ENCODE data around the gene LMBR1. TPM values are rescaled to one million over a fixed set of nuclear protein-coding genes. Genes with fewer than 3 reads are reported as not detected.

Gene LMBR1
- total RNA-seq, 2 experiments from 2014 or later, result 47.5 to 50.4 TPM

DNA sequence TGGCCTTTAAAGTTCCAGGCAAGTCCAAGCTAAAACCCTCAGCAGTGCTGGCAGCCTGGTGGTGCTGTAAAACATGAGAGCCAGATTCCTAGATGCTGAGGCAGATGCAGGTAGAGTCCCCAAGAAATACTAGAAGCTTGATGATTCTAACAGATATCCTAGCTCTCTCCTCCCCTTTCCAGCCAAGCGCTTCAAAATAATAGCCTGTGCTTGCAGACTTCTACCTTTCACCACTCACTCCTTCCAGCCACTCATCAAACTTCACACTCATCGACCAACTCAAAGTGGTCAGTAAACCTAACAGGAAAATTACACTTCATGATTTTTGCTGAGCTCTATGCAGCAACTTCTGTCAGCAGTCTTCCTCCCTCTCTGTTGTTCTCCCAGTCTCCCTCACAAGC lies 50.2 kb downstream of the LMBR1 start:
- Mint-ChIP-seq H3K4me3 (no peak overlapping the region), H3K27ac (no peak overlapping the region), H3K9me3 (no peaks in the 10 kb centered on the region), H3K27me3 (no peaks in the 10 kb centered on the region), H3K36me3 (peaks cover 9% of the 10 kb centered on the region), H3K4me1 (peaks cover 18% of the 10 kb centered on the region)
- DNase-seq, result no peak

DNA sequence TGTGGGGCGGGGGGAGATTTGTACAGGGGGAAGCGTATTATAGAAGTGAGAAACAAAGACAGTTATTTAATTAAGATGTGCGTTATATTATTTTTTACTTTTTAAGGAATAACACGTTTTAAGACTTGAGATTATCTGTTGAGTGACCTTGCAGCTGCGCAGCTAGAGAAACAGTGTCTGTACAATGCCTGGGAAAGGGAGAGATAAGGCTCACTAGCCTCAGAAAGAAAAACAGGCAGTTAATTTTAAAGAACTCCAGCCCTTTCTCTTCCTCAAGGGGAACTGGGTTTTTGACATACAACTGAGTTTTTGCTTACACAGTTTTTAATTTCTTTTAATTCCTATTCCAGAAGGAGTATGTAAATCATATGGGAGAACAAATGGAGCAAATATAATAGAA lies 50.7 kb downstream of the LMBR1 start:
- Mint-ChIP-seq H3K4me3 (no peak overlapping the region), H3K27ac (no peak overlapping the region), H3K4me1 (peaks cover 14% of the 10 kb centered on the region), H3K36me3 (peaks cover 9% of the 10 kb centered on the region), H3K9me3 (no peaks in the 10 kb centered on the region), H3K27me3 (no peaks in the 10 kb centered on the region)
- DNase-seq, result no peak

DNA sequence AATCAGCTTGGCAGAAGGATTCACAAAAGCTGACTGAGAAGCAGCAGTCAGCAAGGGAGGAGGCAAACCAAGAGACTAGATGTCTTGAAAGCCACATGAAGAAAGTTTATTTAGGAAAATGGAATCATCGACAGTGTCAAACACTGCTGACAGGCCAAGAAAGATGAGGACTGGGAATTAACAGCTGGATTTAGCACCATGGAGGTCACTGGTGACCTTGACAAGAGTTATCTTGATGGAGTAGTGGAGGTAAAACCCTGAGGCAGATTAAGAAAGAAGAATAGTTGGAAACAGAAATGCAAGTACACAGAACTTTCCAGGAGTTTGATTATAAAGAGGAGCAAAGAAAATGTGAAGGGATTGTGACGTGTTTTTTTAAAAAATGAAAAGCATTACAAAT lies 51.5 kb downstream of the LMBR1 start:
- no peak for DNase-seq
- H3K36me3 Mint-ChIP-seq, result peaks cover 9% of the 10 kb centered on the region
- no peaks in the 10 kb centered on the region for H3K9me3 Mint-ChIP-seq
- H3K27me3 Mint-ChIP-seq, result no peaks in the 10 kb centered on the region
- H3K4me1 Mint-ChIP-seq, result peaks cover 7% of the 10 kb centered on the region
- H3K27ac Mint-ChIP-seq, result no peak overlapping the region
- H3K4me3 Mint-ChIP-seq, result no peak overlapping the region

DNA sequence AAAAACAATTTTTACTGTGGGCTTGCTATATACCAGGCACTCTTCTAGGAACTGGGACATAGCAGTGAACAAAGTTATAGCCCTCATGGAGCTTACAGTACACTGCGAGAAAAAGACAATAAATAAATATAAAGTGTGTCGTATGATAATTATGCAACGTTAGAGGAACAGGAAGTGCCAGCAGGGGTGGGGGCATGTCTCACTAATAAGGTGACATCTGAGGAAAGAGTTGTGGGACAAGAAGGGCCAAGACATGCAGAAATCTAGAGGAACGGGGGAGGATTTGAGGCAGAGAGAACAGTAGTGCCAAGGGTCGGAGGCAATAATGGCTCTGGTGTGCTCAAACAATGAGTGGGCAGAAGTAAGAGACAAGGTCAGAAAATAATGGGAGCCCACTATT lies 52.8 kb downstream of the LMBR1 start:
- no peaks in the 10 kb centered on the region for H3K9me3 Mint-ChIP-seq
- peaks cover 12% of the 10 kb centered on the region for H3K36me3 Mint-ChIP-seq
- H3K27ac Mint-ChIP-seq, result no peak overlapping the region
- no peak for DNase-seq
- H3K4me3 Mint-ChIP-seq, result no peak overlapping the region
- no peaks in the 10 kb centered on the region for H3K4me1 Mint-ChIP-seq
- no peaks in the 10 kb centered on the region for H3K27me3 Mint-ChIP-seq

DNA sequence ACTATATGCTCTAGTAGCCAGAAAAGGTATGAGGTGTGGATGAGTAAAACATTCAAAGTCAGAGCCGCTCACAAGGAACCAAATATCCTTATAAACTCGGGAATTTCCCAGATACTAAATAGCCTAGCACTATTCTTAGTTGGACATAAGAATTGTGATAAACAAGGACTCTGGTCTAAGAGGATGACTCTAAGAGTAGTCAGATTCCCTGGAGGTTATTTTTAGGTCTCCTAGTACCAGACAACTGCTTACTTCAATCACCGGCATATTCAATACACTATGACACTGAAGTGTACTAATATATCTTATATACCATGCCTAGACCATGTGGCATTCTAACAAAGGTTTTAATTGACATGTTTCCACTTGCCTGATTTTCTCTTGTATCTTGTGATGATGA lies 56.5 kb downstream of the LMBR1 start:
- DNase-seq, result no peak
- H3K4me3 Mint-ChIP-seq, result no peak overlapping the region
- no peaks in the 10 kb centered on the region for H3K4me1 Mint-ChIP-seq
- H3K36me3 Mint-ChIP-seq, result peaks cover 15% of the 10 kb centered on the region
- no peaks in the 10 kb centered on the region for H3K27me3 Mint-ChIP-seq
- H3K27ac Mint-ChIP-seq, result no peak overlapping the region
- H3K9me3 Mint-ChIP-seq, result no peaks in the 10 kb centered on the region

DNA sequence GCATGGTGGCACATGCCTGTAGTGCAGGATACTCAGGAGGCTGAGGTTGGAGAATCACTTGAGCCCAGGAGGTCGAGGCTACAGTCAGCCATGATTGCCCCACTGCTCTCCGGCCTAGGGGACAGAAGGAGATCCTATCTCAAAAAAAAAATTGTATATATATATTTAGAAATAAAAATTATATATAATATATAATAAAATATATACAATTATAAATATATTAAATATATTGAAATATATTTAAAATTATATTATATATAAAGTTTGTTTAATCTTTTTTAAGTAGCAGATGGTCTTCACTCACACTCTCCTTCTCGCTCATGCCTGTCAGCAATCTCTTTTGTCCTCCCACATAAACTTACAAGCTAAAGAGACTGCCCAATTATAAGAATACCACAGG lies 58.5 kb downstream of the LMBR1 start:
- H3K4me3 Mint-ChIP-seq, result no peak overlapping the region
- no peak overlapping the region for H3K27ac Mint-ChIP-seq
- no peaks in the 10 kb centered on the region for H3K27me3 Mint-ChIP-seq
- no peaks in the 10 kb centered on the region for H3K9me3 Mint-ChIP-seq
- H3K4me1 Mint-ChIP-seq, result no peaks in the 10 kb centered on the region
- peaks cover 11% of the 10 kb centered on the region for H3K36me3 Mint-ChIP-seq
- DNase-seq, result no peak

DNA sequence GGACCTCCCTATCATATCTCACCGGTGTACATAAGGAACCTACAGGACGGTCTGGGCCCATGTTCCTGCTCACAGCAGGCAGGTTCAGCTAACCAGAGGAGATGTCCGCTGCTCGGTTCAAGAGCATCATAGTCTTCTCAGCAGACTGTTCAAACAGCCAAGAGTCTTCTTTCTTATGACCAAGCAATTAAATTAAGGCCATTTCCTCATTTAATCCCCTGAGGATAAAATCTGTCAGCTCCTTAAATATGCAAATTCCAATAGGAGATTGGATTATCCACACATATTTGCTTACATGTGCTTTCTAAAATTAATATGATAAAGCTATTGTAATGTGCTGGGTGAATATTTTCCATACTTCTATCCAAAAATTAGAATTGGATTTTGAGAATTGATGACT lies 59.7 kb downstream of the LMBR1 start:
- Mint-ChIP-seq H3K36me3 (peaks cover 6% of the 10 kb centered on the region), H3K27ac (no peak overlapping the region)

DNA sequence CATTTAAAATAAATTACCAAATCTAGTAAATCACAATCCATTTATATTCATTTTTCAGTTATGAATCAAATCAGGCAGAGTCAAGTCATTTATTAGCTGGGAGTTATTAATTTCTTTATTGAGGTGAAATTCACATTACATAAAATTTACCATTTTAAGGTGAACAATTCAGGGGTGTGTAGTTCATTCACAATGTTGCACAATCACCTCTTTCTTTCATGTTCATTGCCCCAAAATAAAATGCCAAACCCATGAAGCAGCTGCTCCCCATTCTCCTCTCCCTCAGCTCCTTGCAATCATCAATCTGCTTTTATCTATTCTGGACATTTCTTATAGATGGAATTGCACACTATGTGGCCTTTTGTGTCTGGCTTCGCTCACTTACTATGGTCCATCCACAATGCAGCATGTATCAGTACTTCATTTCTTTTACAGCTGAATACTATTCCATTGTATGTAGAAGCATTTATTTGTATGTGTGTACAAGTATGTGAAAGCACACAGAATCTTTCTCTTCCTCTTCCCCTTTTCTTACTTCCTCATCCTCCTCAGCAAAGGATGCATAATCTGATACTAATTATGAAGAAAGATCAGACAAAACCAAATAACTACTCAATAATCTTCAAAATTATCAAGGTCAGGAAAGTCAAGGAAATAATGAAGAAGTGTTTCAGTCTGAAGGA lies 60.6 kb downstream of the LMBR1 start:
- Mint-ChIP-seq H3K36me3 (peaks cover 6% of the 10 kb centered on the region), H3K27ac (no peak overlapping the region), H3K27me3 (no peaks in the 10 kb centered on the region), H3K9me3 (no peaks in the 10 kb centered on the region), H3K4me3 (no peak overlapping the region), H3K4me1 (no peaks in the 10 kb centered on the region)
- DNase-seq, result no peak

More for the DNA sequence above, 59.7 kb downstream of the LMBR1 start:
- H3K9me3 Mint-ChIP-seq, result no peaks in the 10 kb centered on the region
- no peak for DNase-seq
- H3K4me1 Mint-ChIP-seq, result no peaks in the 10 kb centered on the region
- H3K4me3 Mint-ChIP-seq, result no peak overlapping the region
- H3K27me3 Mint-ChIP-seq, result no peaks in the 10 kb centered on the region

DNA sequence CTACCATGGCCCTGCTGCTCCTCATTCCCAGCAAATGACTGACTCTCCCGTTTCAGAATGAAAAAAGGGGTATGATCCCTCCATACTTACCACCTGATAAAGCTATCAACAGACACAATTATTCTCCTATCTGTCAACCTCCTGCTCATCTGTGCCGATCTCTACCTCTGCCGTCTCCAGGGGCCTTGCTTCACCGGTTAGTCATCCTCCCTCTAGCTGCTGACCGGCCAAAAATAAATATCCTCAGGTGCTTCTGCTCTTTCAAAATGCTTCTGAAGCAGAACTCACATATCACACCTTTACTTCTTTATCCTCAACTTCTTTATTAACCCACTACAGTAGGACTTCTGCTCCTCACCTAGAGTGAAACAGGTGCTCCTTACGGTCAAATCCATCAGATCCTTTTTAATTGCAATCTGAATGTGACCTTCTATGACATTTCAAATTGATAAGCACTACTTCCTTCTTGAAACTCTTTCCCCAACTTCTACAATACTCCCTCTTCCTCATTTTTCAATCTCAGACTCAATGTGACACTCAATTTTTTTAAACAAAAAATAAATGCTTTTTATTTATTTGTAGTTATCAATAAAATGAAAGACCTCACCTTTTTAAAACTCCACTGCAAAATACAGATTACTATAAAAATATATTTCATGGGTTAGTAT lies 63.2 kb downstream of the LMBR1 start:
- Mint-ChIP-seq H3K27me3 (no peaks in the 10 kb centered on the region), H3K27ac (no peak overlapping the region), H3K9me3 (no peaks in the 10 kb centered on the region), H3K36me3 (peaks cover 5% of the 10 kb centered on the region), H3K4me1 (no peaks in the 10 kb centered on the region), H3K4me3 (no peak overlapping the region)
- DNase-seq, result no peak

DNA sequence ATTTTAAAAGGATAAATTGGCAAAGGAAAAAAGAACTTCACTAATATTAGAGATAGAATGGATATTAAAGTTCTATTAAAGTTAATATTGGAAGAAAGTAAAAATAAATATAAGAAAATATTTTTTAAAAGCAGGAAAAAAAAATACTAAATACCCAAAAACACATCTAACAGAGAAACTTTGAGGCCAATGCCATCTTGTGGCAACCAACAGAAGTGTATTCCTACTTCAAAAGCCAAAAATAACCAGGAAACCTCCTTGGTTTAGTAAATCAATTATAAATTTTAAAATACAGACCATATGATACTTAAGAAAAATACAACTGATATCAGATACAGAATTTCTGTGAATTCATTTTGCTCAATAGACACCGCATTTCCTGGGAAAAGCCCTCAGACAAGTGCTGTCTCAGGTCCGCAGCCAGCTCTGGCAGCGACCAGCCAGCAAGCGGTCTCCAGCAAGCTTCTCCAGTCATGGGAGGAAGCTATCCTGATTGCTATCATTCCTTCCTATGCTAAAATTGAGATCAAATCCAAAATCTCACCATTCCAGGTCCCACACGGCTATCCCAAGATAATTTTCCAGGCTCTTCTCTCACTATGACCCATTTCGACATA lies 65.3 kb downstream of the LMBR1 start:
- H3K4me1 Mint-ChIP-seq, result no peaks in the 10 kb centered on the region
- H3K27ac Mint-ChIP-seq, result no peak overlapping the region
- peaks cover 2% of the 10 kb centered on the region for H3K36me3 Mint-ChIP-seq
- H3K4me3 Mint-ChIP-seq, result no peak overlapping the region
- no peaks in the 10 kb centered on the region for H3K27me3 Mint-ChIP-seq
- no peak for DNase-seq
- H3K9me3 Mint-ChIP-seq, result no peaks in the 10 kb centered on the region

DNA sequence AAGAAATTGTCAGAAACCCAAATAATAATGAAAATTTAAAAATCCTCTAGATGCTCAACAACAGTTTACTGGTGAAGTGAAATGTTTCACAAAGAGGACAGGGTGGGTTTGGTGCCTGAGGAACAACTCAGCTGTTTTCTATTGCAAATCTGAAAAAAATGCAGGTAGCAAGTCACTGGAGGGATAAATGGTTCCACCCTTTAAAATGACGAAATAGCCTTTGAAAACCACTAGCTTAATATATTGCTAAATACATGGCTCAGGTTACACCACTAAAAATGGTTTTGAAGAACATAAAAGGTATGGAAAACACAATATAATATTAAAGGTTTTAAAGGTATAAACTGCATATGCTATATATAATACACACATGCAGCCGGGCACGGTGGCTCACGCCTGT lies 69.5 kb downstream of the LMBR1 start:
- no peak for DNase-seq
- no peaks in the 10 kb centered on the region for H3K9me3 Mint-ChIP-seq
- peaks cover 2% of the 10 kb centered on the region for H3K36me3 Mint-ChIP-seq
- H3K4me3 Mint-ChIP-seq, result no peak overlapping the region
- no peaks in the 10 kb centered on the region for H3K4me1 Mint-ChIP-seq
- no peaks in the 10 kb centered on the region for H3K27me3 Mint-ChIP-seq
- H3K27ac Mint-ChIP-seq, result no peak overlapping the region

DNA sequence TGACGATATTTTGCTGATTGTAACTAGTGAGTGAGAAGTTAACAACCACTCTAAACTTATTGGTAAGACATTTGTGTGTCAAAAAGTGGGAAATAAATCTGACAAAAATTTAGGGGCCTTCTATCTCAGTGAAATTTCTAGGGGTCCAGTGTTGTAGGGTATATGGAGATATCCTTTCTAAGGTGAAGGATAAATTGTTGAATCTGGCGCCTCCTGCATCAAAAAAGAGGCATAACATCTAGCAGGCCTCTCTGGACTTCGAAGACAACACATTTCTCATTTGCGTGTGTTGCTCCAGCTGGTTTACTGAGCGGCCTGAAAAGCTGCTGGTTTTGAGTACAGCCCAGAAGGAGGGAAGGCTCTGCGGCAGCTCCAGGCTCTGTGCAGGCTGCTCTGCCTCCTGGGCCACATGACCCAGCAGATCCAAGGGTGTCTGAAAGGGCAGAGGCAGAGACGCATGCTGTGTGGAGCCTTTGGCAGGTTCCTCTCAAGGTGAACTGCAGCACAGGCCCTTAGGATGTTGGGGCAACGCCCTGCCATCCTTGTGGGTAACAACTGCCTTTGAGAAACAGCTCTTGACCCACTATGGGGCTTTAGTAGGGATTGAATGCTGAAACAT lies 72.4 kb downstream of the LMBR1 start:
- Mint-ChIP-seq H3K27me3 (no peaks in the 10 kb centered on the region), H3K36me3 (peaks cover 2% of the 10 kb centered on the region), H3K4me3 (no peak overlapping the region), H3K4me1 (peaks cover 1% of the 10 kb centered on the region), H3K27ac (no peak overlapping the region), H3K9me3 (no peaks in the 10 kb centered on the region)
- no peak for DNase-seq

DNA sequence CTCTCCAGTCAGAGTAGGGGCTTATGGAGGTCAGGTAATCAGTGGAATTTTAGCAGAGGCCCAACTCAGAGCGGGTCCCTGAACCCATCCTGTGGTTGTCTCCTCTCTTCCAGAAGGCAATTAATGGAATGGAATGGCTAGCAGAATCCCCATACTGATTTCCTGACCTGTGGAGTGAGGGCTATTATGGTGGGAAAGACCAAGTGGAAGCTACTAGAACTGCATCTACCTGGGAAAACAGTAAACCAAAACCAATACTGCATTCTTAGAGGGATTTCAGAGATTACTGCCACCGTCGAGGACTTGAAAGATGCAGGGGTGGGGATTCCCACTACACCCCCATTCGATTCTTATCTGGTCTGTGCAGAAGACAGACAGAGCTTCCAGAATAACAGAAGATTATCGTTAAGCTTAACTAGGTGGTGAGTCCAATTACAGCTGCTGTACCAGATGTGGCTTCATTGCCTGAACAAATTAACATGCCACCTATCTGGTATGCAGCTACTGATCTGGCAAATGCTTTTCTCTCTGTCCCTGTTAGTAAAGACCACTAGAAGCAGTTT lies 73.2 kb downstream of the LMBR1 start:
- Mint-ChIP-seq H3K9me3 (no peaks in the 10 kb centered on the region), H3K36me3 (no peaks in the 10 kb centered on the region), H3K4me3 (no peak overlapping the region), H3K27me3 (no peaks in the 10 kb centered on the region), H3K4me1 (peaks cover 1% of the 10 kb centered on the region), H3K27ac (no peak overlapping the region)
- no peak for DNase-seq

DNA sequence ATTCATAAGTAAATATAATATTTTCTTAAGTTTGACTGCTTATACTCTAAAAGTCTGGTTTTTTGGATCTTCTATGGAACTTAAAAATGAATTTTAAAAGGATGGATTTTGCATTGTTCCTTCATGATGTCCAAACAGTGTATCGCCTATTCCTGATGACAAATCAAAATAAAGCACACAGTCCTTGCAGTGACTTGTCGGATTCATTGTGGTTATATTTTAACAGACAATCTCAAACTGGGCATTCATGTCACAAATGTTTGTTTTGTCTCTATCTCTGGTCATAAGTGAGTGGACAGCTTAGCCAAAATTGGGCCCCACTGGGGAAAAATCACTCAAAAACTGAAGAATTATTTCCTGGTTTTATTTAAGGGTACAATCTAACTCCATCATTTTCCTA lies 74.8 kb downstream of the LMBR1 start:
- peaks cover 1% of the 10 kb centered on the region for H3K4me1 Mint-ChIP-seq
- no peak overlapping the region for H3K4me3 Mint-ChIP-seq
- no peak overlapping the region for H3K27ac Mint-ChIP-seq
- no peak for DNase-seq
- H3K9me3 Mint-ChIP-seq, result no peaks in the 10 kb centered on the region
- peaks cover 3% of the 10 kb centered on the region for H3K36me3 Mint-ChIP-seq
- H3K27me3 Mint-ChIP-seq, result no peaks in the 10 kb centered on the region

DNA sequence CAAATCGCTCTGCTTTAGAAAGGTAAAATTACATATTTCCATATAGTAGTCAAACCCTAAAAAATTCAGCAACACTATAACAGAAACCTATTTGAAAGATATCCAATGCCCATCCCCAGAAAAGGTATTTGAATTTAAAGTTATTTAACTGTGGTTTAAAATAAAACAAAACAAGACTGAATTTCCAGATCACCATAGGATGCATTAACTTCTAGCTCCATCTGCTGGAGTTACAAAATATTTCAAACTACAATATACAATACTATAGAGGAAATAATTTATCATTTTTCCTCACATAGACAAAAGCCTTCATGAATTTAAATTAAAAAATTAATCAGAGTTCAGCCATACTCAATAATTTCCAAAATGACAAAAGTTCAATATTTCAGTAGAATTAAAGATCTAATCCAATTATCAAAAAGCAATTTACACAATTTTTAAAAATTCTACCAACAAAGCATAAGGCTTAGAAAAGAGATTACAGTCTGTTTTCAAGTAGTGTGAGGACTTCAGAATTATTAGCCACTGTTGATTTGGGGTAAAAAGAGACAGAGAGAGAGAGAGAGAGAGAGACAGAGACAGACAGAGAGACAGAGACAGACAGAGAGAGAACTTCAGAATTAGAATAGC lies 75.9 kb downstream of the LMBR1 start:
- H3K36me3 Mint-ChIP-seq, result peaks cover 8% of the 10 kb centered on the region
- no peak overlapping the region for H3K4me3 Mint-ChIP-seq
- H3K27me3 Mint-ChIP-seq, result no peaks in the 10 kb centered on the region
- H3K27ac Mint-ChIP-seq, result no peak overlapping the region
- H3K9me3 Mint-ChIP-seq, result no peaks in the 10 kb centered on the region
- DNase-seq, result no peak
- peaks cover 1% of the 10 kb centered on the region for H3K4me1 Mint-ChIP-seq
